B cell (primary cell): ENCODE results near the gene SZT2.

Experiments used
- CTCF ChIP-seq: fragments of 200-600 bp; IDR thresholded peaks from one replicate; pipeline ENCODE4 v1.8.0; 2022; ENCODE audit warnings: antibody characterized with exemption, mild to moderate bottlenecking
- EZH2 ChIP-seq: IDR thresholded peaks from 2 replicates; pipeline ENCODE4 v1.6.1; 2012; ENCODE audit warnings: borderline replicate concordance, low read depth, mild to moderate bottlenecking, moderate library complexity, low read length; ENCODE audit not compliant: insufficient read depth, poor library complexity, severe bottlenecking

DNA sequence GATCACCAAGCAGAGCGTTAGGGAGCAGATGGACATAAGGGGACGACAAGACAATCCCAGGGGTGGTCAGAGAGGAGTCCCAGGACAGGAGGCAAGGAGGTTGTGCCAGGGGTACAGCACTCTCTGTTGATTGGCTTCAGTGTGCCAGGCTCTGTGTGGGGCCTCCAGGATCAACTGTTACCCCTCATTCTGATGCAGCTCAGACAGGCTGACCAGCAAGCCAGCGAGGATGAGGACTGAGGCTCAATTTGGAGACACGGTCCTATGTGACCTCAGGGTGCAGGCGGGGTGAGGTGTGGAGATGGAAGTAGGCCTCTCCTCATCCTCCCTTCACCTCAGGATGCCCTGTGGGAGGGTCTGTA lies 60.0 kb downstream of the SZT2 start:
- TF ChIP-seq EZH2 (no peak), CTCF (no peak)
